WTC11 (cell line): Measurements from ENCODE around the gene KLF2. TPM values are rescaled to one million over a fixed set of nuclear protein-coding genes. Genes with fewer than 3 reads are reported as not detected.

Experiments
- ATAC-seq: fragments of 200-7000 bp; cut with Tn5 transposase; 2 replicates; pipeline ENCODE4 v1.10.0; 2021; ENCODE audit warnings: mild to moderate bottlenecking, moderate library complexity
- CTCF ChIA-PET: fragments of 300-600 bp; sonication (Branson Sonifier 250); formaldehyde crosslinking; loops from one replicate; lab custom pipeline; 2021; ENCODE audit warnings: antibody characterized with exemption; lab: Charles Lee
- POLR2A ChIA-PET: fragments of 350-600 bp; sonication (Branson Sonifier 250); formaldehyde crosslinking; loops from one replicate; lab custom pipeline; 2021; ENCODE audit warnings: antibody characterized with exemption; lab: Charles Lee
- DNase-seq: peaks from one replicate; pipeline ENCODE4 v3.0.0; 2021; ENCODE audit warnings: low spot score
- H3K27ac Mint-ChIP-seq: 2 replicates; pipeline ENCODE4 v1.8.0; 2021; ENCODE audit warnings: mixed read lengths
- H3K27me3 Mint-ChIP-seq: 2 replicates; pipeline ENCODE4 v1.8.0; 2021; ENCODE audit warnings: low read depth, mild to moderate bottlenecking, moderate library complexity, mixed read lengths
- H3K36me3 Mint-ChIP-seq: 2 replicates; pipeline ENCODE4 v1.8.0; 2021; ENCODE audit warnings: mixed read lengths
- H3K4me1 Mint-ChIP-seq: 2 replicates; pipeline ENCODE4 v1.8.0; 2022; ENCODE audit warnings: mixed read lengths
- H3K4me3 Mint-ChIP-seq: 2 replicates; pipeline ENCODE4 v1.8.0; 2021; ENCODE audit warnings: mild to moderate bottlenecking, moderate library complexity, mixed read lengths
- H3K9me3 Mint-ChIP-seq: 2 replicates; pipeline ENCODE4 v1.8.0; 2021; ENCODE audit warnings: mixed read lengths
- ATF2 ChIP-seq: sonication (generic); formaldehyde crosslinking; IDR thresholded peaks from 2 replicates; pipeline ENCODE4 v1.8.1; 2022; ENCODE audit warnings: low read depth, missing genetic modification reagents, borderline replicate concordance
- EMX1 ChIP-seq: fragments of 250-450 bp; sonication (Bioruptor Pico); IDR thresholded peaks from 2 replicates; pipeline ENCODE4 v1.8.0; 2021; ENCODE audit warnings: mild to moderate bottlenecking
- ERG ChIP-seq: fragments of 250-450 bp; sonication (Bioruptor Pico); IDR thresholded peaks from 2 replicates; pipeline ENCODE4 v1.8.0; 2021; ENCODE audit warnings: mild to moderate bottlenecking
- ESRRA ChIP-seq: sonication (generic); formaldehyde crosslinking; IDR thresholded peaks from 2 replicates; pipeline ENCODE4 v1.8.1; 2022; ENCODE audit warnings: mild to moderate bottlenecking, missing genetic modification reagents, borderline replicate concordance
- NFYB ChIP-seq: sonication (generic); formaldehyde crosslinking; conservative IDR thresholded peaks from 2 replicates; pipeline ENCODE4 v1.8.0; 2022; ENCODE audit warnings: low read depth, missing genetic modification reagents
- PRDM15 ChIP-seq: sonication (generic); formaldehyde crosslinking; IDR thresholded peaks from 2 replicates; pipeline ENCODE4 v1.8.0; 2022; ENCODE audit warnings: missing genetic modification reagents
- ZNF219 ChIP-seq: sonication (generic); formaldehyde crosslinking; IDR thresholded peaks from 2 replicates; pipeline ENCODE4 v1.8.0; 2023; ENCODE audit warnings: missing genetic modification reagents, mild to moderate bottlenecking, borderline replicate concordance
- ZNF317 ChIP-seq: sonication (generic); formaldehyde crosslinking; IDR thresholded peaks from 2 replicates; pipeline ENCODE4 v1.8.1; 2023; ENCODE audit warnings: low read depth, mild to moderate bottlenecking, moderate library complexity, missing genetic modification reagents, borderline replicate concordance
- ZNF532 ChIP-seq: fragments of 250-450 bp; sonication (Bioruptor Pico); IDR thresholded peaks from 2 replicates; pipeline ENCODE4 v1.9.0; 2021; ENCODE audit warnings: mild to moderate bottlenecking, borderline replicate concordance
- total RNA-seq: library from RNA; stranded (reverse); gene quantifications from 3 replicates; pipeline ENCODE4 v1.2.3, GENCODE V29; 2021

The KLF2 gene
- total RNA-seq, 1 experiment from 2014 or later, result 1.1 TPM

- ChIA-PET POLR2A (no interaction called here), CTCF (interaction anchor here (2.8 kb wide), 1 partner anchor 42 kb away, joined by 15 read pairs; no protein-coding TSS in a partner anchor)
- Mint-ChIP-seq H3K36me3 (no peaks in the 10 kb centered on the region), H3K4me3 (no peak overlapping the region), H3K4me1 (peaks cover 5% of the 10 kb centered on the region), H3K27ac (no peak overlapping the region), H3K27me3 (no peaks in the 10 kb centered on the region), H3K9me3 (peaks cover 4% of the 10 kb centered on the region; the same call in 1 of the 2 replicates)
- DNase-seq (no peak), ATAC-seq (no peak)
- TF ChIP-seq ZNF532 (CRISPR knock-in tag), result no peak
- TF ChIP-seq ZNF317 (CRISPR knock-in tag), result no peak
Observed at GRCh38 chr19:16340654-16341053, 16.0 kb downstream of the KLF2 start.

- CTCF ChIA-PET, result interaction anchor here (0.8 to 1.3 kb wide), 3 partner anchors 13 to 95 kb away, joined by 3 to 5 read pairs (median 3); no protein-coding TSS in a partner anchor
- Mint-ChIP-seq H3K27me3 (no peaks in the 10 kb centered on the region), H3K27ac (no peak overlapping the region)
- ATAC-seq, result no peak
- TF ChIP-seq NFYB (CRISPR knock-in tag), result no peak
- no peak for TF ChIP-seq ZNF219 (CRISPR knock-in tag)
- no peak for TF ChIP-seq PRDM15
- no peak for TF ChIP-seq EMX1 (CRISPR knock-in tag)
- TF ChIP-seq ATF2 (CRISPR knock-in tag), result no peak
- no peak for TF ChIP-seq ESRRA
- no peak for TF ChIP-seq ZNF317 (CRISPR knock-in tag)
- TF ChIP-seq, all 79 proteins: peak for 0
- H3K36me3 Mint-ChIP-seq, result no peaks in the 10 kb centered on the region
- peaks cover 5% of the 10 kb centered on the region for H3K4me1 Mint-ChIP-seq
- POLR2A ChIA-PET, result no interaction called here
- H3K4me3 Mint-ChIP-seq, result no peak overlapping the region
- no peak for DNase-seq
- peaks cover 4% of the 10 kb centered on the region; the same call in 1 of the 2 replicates for H3K9me3 Mint-ChIP-seq
Observed at GRCh38 chr19:16342002-16342715, 17.5 kb downstream of the KLF2 start.

- ATAC-seq (no peak), DNase-seq (no peak)
- peaks cover 5% of the 10 kb centered on the region for H3K4me1 Mint-ChIP-seq
- H3K27me3 Mint-ChIP-seq, result no peaks in the 10 kb centered on the region
- ChIA-PET POLR2A (no interaction called here), CTCF (interaction anchor here (0.8 to 1.3 kb wide), 3 partner anchors 14 to 96 kb away, joined by 3 to 5 read pairs (median 3); no protein-coding TSS in a partner anchor)
- H3K27ac Mint-ChIP-seq, result no peak overlapping the region
- no peak for TF ChIP-seq ERG
- no peak overlapping the region for H3K4me3 Mint-ChIP-seq
- peaks cover 4% of the 10 kb centered on the region; the same call in 1 of the 2 replicates for H3K9me3 Mint-ChIP-seq
- H3K36me3 Mint-ChIP-seq, result no peaks in the 10 kb centered on the region
Observed at GRCh38 chr19:16343156-16343555, 18.5 kb downstream of the KLF2 start.
